Activated T-cell treated with anti-CD3 and anti-CD28 coated beads, Interleukin-2, amount 50 U/mL, for 72 hours (primary cell): ENCODE results near the gene STRA6. TPM values are rescaled to one million over a fixed set of nuclear protein-coding genes. Genes with fewer than 3 reads are reported as not detected.

Experiments used
- ATAC-seq, 2 donors: fragments of 150-1000 bp; cut with Tn5 transposase; replicated peaks in 1 of 2; 2 replicates each; pipeline ENCODE4 v1.10.0; 2021; ENCODE audit warnings: moderate library complexity in 2 of 2, mild to moderate bottlenecking in 1 of 2
- DNase-seq, 2 donors: peaks; one replicate each; pipeline ENCODE4 v3.0.0; 2021 to 2022; ENCODE audit warnings: mixed read lengths in 1 of 2
- H3K27ac Mint-ChIP-seq: one replicate; pipeline ENCODE4 v1.8.0; 2022; ENCODE audit warnings: mild to moderate bottlenecking, moderate library complexity, mixed read lengths
- H3K27me3 Mint-ChIP-seq: one replicate; pipeline ENCODE4 v1.8.0; 2022; ENCODE audit warnings: low read depth, mixed read lengths
- H3K36me3 Mint-ChIP-seq, 2 donors: one replicate each; pipeline ENCODE4 v1.8.0; 2022; ENCODE audit warnings: mixed read lengths in 2 of 2, mild to moderate bottlenecking in 1 of 2; ENCODE audit not compliant: insufficient read depth in 2 of 2
- H3K4me1 Mint-ChIP-seq: one replicate; pipeline ENCODE4 v1.8.0; 2022; ENCODE audit warnings: low read depth, mixed read lengths
- H3K4me3 Mint-ChIP-seq, 2 donors: one replicate each; pipeline ENCODE4 v1.8.0; 2022; ENCODE audit warnings: mild to moderate bottlenecking in 2 of 2, mixed read lengths in 2 of 2, moderate library complexity in 2 of 2
- H3K9me3 Mint-ChIP-seq, 2 donors: one replicate each; pipeline ENCODE4 v1.8.0; 2022; ENCODE audit warnings: mixed read lengths in 2 of 2
- total RNA-seq, 2 donors: library from RNA; stranded (reverse); gene quantifications; one replicate each; pipeline ENCODE4 v1.2.3, GENCODE V29; 2022

STRA6 gene
- total RNA-seq, 2 donors from 2014 or later: 0.43 to 0.46 TPM

DNA sequence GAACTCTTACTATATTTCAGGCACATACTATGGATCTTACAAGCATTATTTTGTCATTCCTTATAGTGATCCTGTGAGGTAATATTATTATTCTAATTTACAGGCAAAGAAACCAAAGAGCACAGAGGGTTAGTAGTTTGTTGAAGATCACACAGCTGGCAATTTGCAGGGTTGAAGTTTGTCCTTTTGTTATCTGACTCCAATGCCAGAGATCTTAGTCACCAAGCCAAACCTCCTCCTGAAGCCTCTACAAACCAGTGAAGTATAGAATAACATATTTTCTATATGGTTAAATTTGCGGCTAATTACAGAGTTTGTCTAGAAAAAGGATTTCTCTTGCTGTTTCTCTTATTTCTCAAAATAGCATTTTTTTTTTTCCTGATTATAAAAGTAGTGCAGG lies 61.0 kb downstream of the STRA6 start:
- no peak overlapping the region for H3K4me3 Mint-ChIP-seq
- peaks cover 74% of the 10 kb centered on the region for H3K27me3 Mint-ChIP-seq
- DNase-seq (no peak), ATAC-seq (no peak)
- no peak overlapping the region for H3K27ac Mint-ChIP-seq
- no peaks in the 10 kb centered on the region for H3K36me3 Mint-ChIP-seq
- peaks cover 14% of the 10 kb centered on the region for H3K4me1 Mint-ChIP-seq
- no peaks in the 10 kb centered on the region for H3K9me3 Mint-ChIP-seq

DNA sequence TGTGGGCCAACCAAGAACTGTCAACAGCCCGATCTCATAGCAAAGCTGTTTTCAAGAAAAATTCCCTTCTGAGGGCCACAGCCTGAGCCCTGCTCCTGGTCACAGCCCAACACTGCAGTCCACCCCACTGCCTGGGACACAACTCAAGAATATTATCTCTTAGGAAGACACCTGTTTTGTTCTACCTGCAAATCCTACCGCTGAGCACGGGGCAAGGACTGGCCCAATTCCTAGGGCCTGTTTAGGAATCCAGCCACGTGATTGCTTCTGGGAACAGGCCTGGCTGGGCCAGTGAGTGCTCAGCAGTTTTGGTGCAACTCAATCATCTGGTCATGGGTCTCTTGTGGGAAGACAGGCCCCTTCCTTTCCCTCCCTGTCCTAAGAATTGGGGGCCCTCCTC lies 63.9 kb downstream of the STRA6 start:
- ATAC-seq (no peak), DNase-seq (no peak)
- Mint-ChIP-seq H3K4me1 (peaks cover 32% of the 10 kb centered on the region), H3K27ac (no peak overlapping the region), H3K4me3 (no peak overlapping the region), H3K27me3 (peaks cover 71% of the 10 kb centered on the region), H3K9me3 (no peaks in the 10 kb centered on the region), H3K36me3 (no peaks in the 10 kb centered on the region)

DNA sequence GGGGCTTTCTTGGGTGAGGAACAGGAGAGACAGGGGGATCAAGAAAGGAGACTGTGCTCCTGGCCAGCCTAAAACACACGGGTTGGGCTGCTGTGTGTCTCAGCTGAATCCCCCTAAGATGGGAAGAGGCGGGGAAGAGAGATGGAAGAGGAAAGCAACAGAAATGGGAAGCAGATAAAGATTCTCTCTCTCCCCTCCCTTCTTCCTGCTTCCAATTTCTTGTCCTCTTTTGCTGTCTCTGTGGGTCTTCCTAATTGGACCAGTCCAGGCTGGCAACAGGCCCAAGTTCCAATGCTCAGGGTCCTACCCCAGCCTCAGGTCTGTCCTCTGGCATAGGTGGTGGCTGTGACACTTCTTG lies 65.1 kb downstream of the STRA6 start:
- H3K4me1 Mint-ChIP-seq: peaks cover 32% of the 10 kb centered on the region
- no peaks in the 10 kb centered on the region for H3K9me3 Mint-ChIP-seq
- peaks cover 81% of the 10 kb centered on the region for H3K27me3 Mint-ChIP-seq
- H3K27ac Mint-ChIP-seq: no peak overlapping the region
- H3K4me3 Mint-ChIP-seq: no peak overlapping the region
- no peaks in the 10 kb centered on the region for H3K36me3 Mint-ChIP-seq
- ATAC-seq: no peak
- DNase-seq: no peak

DNA sequence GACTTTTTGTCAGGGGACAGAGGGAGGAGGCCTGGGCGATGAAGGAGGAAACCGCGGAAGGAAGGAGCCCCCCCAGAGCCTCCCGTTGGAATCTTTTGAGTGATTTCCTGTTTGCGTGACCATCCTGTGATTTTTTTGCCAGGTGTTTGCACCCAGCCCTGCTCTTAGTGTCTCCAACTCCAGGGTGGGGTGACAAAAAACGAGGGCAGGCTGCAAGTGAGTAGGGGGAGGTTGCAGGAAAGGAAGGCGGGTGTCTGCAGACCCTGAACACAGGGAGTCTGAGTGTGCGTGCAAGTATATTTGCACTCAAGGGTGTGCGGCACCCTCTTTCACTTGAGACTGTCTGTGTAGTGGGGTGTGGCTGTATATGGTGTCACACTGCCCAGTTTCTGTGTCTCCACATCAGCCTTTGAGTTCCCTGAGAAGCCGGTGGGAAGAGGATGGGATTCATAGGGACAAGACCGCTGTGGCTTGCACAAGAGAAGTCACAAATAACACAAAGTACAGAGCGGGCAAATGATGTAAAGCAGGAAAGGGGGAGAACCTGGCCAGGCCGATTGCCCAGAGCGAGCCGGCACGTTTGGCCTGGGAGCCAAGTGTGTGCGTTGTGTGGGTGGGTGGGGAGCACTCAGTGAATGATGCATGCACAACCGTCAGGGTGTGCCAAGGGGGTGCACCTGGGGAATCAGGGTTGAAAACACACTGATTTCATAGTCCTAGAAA lies 65.6 kb downstream of the STRA6 start:
- peak overlapping the region; percentile 50 to 79 for H3K4me3 Mint-ChIP-seq
- H3K4me1 Mint-ChIP-seq: peaks cover 35% of the 10 kb centered on the region
- ATAC-seq (no peak), DNase-seq (no peak)
- no peaks in the 10 kb centered on the region for H3K36me3 Mint-ChIP-seq
- peaks cover 84% of the 10 kb centered on the region for H3K27me3 Mint-ChIP-seq
- no peak overlapping the region for H3K27ac Mint-ChIP-seq
- no peaks in the 10 kb centered on the region for H3K9me3 Mint-ChIP-seq

DNA sequence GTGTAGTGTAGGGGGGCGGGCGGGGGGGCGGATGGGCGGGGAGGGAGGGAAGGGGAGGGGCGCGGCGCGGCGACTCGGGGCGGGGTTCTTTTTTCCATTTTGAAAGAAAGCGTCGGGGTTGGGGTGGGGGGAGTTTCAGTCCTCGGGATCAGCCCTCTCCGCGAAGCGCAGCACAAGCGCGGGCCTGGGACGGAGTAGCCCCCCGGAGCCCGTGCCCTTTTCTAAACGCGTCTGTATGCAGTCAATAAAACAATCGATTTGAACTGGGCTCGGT lies 66.1 kb downstream of the STRA6 start:
- Mint-ChIP-seq H3K36me3 (no peaks in the 10 kb centered on the region), H3K4me3 (peak overlapping the region; percentile 50 to 79), H3K27me3 (peaks cover 88% of the 10 kb centered on the region), H3K4me1 (peaks cover 38% of the 10 kb centered on the region), H3K9me3 (no peaks in the 10 kb centered on the region), H3K27ac (no peak overlapping the region)
- DNase-seq: no peak
- ATAC-seq: no peak

DNA sequence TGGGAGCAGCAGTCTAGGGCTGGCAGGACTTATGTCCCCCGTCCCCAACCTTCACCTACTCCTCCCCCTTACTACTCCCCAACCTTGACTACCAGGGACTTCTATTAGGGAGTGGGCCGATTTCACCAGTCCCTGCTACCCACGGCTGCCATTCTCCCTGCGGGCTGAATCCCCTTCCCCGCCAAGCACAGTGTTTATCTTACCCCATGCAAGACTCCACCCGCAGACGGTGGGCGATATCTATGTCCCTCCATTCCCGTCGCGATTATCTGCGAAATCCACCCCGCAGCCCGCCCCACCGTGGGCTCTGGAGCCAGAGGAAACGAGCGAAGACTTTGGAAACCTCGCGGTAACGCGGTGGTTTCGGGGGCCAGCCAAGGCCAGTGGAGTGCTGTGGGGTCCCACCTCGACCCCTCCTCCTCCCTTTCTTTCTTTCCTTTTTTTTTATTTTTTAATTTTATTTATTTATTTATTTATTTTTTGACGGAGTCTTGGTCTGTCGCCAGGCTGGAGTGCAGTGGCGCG lies 67.5 kb downstream of the STRA6 start:
- peaks cover 92% of the 10 kb centered on the region for H3K27me3 Mint-ChIP-seq
- DNase-seq (no peak), ATAC-seq (no peak)
- H3K4me3 Mint-ChIP-seq: peak overlapping the region; percentile 40 to 43
- H3K4me1 Mint-ChIP-seq: peaks cover 44% of the 10 kb centered on the region
- H3K9me3 Mint-ChIP-seq: no peaks in the 10 kb centered on the region
- H3K36me3 Mint-ChIP-seq: no peaks in the 10 kb centered on the region
- no peak overlapping the region for H3K27ac Mint-ChIP-seq

DNA sequence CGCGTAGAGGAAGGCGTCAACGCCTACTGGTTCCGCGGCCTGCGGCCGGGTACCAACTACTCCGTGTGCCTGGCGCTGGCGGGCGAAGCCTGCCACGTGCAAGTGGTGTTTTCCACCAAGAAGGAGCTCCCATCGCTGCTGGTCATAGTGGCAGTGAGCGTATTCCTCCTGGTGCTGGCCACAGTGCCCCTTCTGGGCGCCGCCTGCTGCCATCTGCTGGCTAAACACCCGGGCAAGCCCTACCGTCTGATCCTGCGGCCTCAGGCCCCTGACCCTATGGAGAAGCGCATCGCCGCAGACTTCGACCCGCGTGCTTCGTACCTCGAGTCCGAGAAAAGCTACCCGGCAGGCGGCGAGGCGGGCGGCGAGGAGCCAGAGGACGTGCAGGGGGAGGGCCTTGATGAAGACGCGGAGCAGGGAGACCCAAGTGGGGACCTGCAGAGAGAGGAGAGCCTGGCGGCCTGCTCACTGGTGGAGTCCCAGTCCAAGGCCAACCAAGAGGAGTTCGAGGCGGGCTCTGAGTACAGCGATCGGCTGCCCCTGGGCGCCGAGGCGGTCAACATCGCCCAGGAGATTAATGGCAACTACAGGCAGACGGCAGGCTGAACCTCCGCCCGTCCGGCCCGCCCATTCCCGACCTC lies 68.1 kb downstream of the STRA6 start:
- Mint-ChIP-seq H3K36me3 (no peaks in the 10 kb centered on the region), H3K9me3 (no peaks in the 10 kb centered on the region)
- peak; percentile 40 to 43 for ATAC-seq

DNA sequence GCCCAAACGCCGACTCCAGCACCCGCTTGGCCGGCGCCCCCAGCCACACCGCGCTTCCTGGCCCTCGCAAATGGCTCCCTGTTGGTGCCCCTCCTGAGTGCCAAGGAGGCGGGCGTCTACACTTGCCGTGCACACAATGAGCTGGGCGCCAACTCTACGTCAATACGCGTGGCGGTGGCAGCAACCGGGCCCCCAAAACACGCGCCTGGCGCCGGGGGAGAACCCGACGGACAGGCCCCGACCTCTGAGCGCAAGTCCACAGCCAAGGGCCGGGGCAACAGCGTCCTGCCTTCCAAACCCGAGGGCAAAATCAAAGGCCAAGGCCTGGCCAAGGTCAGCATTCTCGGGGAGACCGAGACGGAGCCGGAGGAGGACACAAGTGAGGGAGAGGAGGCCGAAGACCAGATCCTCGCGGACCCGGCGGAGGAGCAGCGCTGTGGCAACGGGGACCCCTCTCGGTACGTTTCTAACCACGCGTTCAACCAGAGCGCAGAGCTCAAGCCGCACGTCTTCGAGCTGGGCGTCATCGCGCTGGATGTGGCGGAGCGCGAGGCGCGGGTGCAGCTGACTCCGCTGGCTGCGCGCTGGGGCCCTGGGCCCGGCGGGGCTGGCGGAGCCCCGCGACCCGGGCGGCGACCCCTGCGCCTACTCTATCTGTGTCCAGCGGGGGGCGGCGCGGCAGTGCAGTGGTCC lies 68.7 kb downstream of the STRA6 start:
- no peak for ATAC-seq
- Mint-ChIP-seq H3K4me1 (peaks cover 40% of the 10 kb centered on the region), H3K4me3 (no peak overlapping the region), H3K36me3 (no peaks in the 10 kb centered on the region), H3K9me3 (no peaks in the 10 kb centered on the region), H3K27ac (no peak overlapping the region), H3K27me3 (peaks cover 93% of the 10 kb centered on the region)
- DNase-seq: no peak

More for the DNA sequence above, 68.1 kb downstream of the STRA6 start:
- Mint-ChIP-seq H3K27ac (no peak overlapping the region), H3K4me3 (peak overlapping the region; percentile 40 to 43), H3K27me3 (peaks cover 93% of the 10 kb centered on the region), H3K4me1 (peaks cover 39% of the 10 kb centered on the region)
- DNase-seq: peak; percentile 54 to 70

DNA sequence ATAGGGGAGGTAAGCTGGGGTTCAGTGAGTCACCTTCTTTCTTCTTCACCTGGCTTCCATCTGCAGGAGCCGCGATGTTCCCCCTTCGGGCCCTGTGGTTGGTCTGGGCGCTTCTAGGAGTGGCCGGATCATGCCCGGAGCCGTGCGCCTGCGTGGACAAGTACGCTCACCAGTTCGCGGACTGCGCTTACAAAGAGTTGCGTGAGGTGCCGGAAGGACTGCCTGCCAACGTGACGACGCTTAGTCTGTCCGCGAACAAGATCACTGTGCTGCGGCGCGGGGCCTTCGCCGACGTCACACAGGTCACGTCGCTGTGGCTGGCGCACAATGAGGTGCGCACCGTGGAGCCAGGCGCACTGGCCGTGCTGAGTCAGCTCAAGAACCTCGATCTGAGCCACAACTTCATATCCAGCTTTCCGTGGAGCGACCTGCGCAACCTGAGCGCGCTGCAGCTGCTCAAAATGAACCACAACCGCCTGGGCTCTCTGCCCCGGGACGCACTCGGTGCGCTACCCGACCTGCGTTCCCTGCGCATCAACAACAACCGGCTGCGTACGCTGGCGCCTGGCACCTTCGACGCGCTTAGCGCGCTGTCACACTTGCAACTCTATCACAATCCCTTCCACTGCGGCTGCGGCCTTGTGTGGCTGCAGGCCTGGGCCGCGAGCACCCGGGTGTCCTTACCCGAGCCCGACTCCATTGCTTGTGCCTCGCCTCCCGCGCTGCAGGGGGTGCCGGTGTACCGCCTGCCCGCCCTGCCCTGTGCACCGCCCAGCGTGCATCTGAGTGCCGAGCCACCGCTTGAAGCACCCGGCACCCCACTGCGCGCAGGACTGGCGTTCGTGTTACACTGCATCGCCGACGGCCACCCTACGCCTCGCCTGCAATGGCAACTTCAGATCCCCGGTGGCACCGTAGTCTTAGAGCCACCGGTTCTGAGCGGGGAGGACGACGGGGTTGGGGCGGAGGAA lies 69.6 kb downstream of the STRA6 start:
- Mint-ChIP-seq H3K27ac (no peak overlapping the region), H3K4me3 (peak overlapping the region; percentile 42 to 53), H3K36me3 (no peaks in the 10 kb centered on the region), H3K4me1 (peaks cover 49% of the 10 kb centered on the region), H3K9me3 (no peaks in the 10 kb centered on the region), H3K27me3 (peaks cover 91% of the 10 kb centered on the region)
- peak; percentile 56 to 61 for DNase-seq
- ATAC-seq: peak; percentile 68 to 69

DNA sequence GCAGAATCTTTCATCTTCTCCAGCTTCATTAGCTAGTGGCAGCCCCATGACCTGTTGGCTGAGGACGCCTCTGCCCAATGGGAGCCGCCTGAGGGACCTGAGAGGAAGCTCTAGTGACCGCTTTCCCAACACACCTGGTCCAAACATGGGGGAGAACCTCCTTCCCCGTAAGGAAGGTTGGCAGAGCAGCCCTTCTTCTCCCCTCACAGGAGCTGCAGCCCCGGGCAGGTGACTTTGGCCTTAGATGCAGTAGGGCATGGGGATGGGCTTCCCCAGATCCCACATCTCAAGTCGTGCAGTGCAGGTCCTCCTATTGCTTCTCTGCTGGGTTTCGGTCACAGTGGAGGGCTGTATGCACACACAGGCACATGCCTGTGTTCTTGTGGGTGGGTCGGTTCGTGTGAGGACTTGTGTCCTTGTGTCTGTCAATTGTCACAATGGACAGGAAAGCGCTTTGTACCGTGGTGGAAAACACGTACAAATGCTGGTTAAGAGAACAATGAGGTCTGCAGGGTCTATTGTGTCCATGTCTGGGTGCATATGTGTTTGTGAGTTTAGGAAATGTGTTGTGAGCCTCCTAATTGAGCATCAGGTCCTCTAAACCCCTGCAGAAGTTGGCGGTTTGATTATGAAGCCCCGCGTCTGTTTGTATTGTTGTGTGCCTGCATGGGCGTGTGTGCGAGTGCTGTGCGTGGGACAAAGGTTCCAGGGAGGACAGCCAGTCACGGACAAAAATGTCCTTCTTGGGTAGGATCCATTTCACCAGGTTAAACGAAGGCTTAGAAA lies 70.8 kb downstream of the STRA6 start:
- H3K27me3 Mint-ChIP-seq: peaks cover 86% of the 10 kb centered on the region
- H3K9me3 Mint-ChIP-seq: no peaks in the 10 kb centered on the region
- H3K36me3 Mint-ChIP-seq: no peaks in the 10 kb centered on the region
- H3K4me3 Mint-ChIP-seq: peak overlapping the region; percentile 40 to 44
- DNase-seq (no peak), ATAC-seq (no peak)
- H3K4me1 Mint-ChIP-seq: peaks cover 51% of the 10 kb centered on the region
- H3K27ac Mint-ChIP-seq: peak overlapping the region; percentile 77

DNA sequence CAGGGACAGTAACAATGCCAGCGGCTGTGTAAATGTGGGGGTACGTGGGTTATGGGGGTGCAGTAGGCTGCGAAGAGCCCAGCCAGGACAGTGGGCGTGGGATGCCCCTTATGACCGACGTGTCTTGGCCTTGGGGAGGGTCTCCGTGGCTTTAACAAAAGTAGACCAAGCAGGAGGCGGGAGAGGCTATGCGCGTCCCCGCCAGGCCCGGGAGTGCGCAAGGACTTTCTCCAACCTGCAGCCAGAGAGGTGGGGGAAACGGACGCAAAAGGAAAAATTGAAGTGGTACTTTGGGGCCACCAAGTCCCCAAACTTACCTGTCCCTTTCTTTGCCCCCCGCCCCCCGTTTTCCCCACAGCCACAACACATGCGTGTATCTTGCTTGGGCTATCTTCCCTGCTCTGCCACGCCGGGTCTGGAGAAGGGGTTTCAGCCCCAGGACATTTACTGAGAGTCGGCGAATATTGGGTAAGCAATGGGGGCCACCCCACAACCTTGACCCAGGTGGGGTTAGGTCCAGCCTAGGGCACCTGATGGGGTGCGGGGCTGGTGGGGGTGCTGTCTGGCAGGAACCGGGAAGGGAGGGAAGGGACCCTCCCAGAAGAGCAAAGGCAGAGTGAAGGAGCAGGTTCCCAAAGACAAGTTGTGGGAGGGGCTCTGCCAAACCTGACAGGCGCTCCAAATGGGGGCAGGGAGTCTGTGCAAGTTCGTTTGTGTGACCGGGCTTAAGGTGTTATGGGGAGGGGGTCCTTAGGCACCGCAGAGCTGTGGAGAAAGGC lies 71.5 kb downstream of the STRA6 start:
- ATAC-seq (no peak), DNase-seq (no peak)
- Mint-ChIP-seq H3K27me3 (peaks cover 82% of the 10 kb centered on the region), H3K27ac (no peak overlapping the region), H3K36me3 (no peaks in the 10 kb centered on the region), H3K4me1 (peaks cover 45% of the 10 kb centered on the region), H3K4me3 (no peak overlapping the region), H3K9me3 (no peaks in the 10 kb centered on the region)
